ENCODE measurements around the gene LPO.

The LPO gene

GRCh38 chr17:58306131-58306951 is 68.0 kb downstream of the LPO start:
- DNase-seq, result no peak

- DNase-seq, result no peak
Measured at GRCh38 chr17:58307468-58308172, 69.2 kb downstream of the LPO start.

- DNase-seq, result no peak
Measured at GRCh38 chr17:58308173-58308984, 70.0 kb downstream of the LPO start.

GRCh38 chr17:58308985-58309917 is 70.9 kb downstream of the LPO start:
- DNase-seq, result no peak

GRCh38 chr17:58309918-58310259 is 71.5 kb downstream of the LPO start:
- no peak for DNase-seq

- DNase-seq, result no peak
Measured at GRCh38 chr17:58310511-58311428, 72.4 kb downstream of the LPO start.

- no peak for DNase-seq
Measured at GRCh38 chr17:58311429-58311894, 73.1 kb downstream of the LPO start.

- DNase-seq, result no peak
Measured at GRCh38 chr17:58312021-58312630, 73.7 kb downstream of the LPO start.

- no peak for DNase-seq
Measured at GRCh38 chr17:58312829-58313228, 74.4 kb downstream of the LPO start.

GRCh38 chr17:58313815-58314705 is 75.7 kb downstream of the LPO start:
- no peak for DNase-seq

- no peak for DNase-seq
Measured at GRCh38 chr17:58314706-58315015, 76.3 kb downstream of the LPO start.

GRCh38 chr17:58315281-58315711 is 76.9 kb downstream of the LPO start:
- no peak for DNase-seq

GRCh38 chr17:58315750-58316149 is 77.4 kb downstream of the LPO start:
- no peak for DNase-seq

GRCh38 chr17:58316260-58316960 is 78.0 kb downstream of the LPO start:
- DNase-seq, result no peak

GRCh38 chr17:58317421-58318064 is 79.2 kb downstream of the LPO start:
- peak; percentile 56 for DNase-seq

- DNase-seq, result no peak
Measured at GRCh38 chr17:58318065-58318481, 79.7 kb downstream of the LPO start.

All from NCI-H1436 (cell line).